ENCODE measurements around the gene ZNF326.

GRCh38 chr1:89974256-89974655 lies 20.7 kb upstream of the ZNF326 start:
- TF ChIP-seq CTCF (IDR thresholded peaks at IDR 0.05) (no peak), POLR2A (IDR thresholded peaks at IDR 0.05) (no peak)

All from adrenal gland (tissue), 5 donors.